Superior temporal gyrus (tissue), 1 donor: ENCODE results near the gene TULP4.
"Not testable (repeated sequence)": the region's sequence is repeated elsewhere in the genome, so short reads cannot be mapped to it uniquely, and the experiment has no call there.

Experiments used
- DNase-seq: peaks from one replicate; pipeline ENCODE4 v3.0.0-alpha.2; 2016; ENCODE audit errors: extremely low spot score

Gene TULP4

GRCh38 chr6:158467923-158468322 is 155.7 kb downstream of the TULP4 start:
- no peak for DNase-seq

- DNase-seq = no peak
Observed at GRCh38 chr6:158468666-158469065, 156.4 kb downstream of the TULP4 start.

GRCh38 chr6:158470023-158470422 is 157.8 kb downstream of the TULP4 start:
- DNase-seq = not testable (repeated sequence)

GRCh38 chr6:158471339-158471738 is 159.1 kb downstream of the TULP4 start:
- no peak for DNase-seq

- no peak for DNase-seq
Observed at GRCh38 chr6:158472447-158472846, 160.2 kb downstream of the TULP4 start.

GRCh38 chr6:158474961-158475343 is 162.7 kb downstream of the TULP4 start:
- no peak for DNase-seq

GRCh38 chr6:158475344-158476302 is 163.4 kb downstream of the TULP4 start:
- DNase-seq = peak; percentile 53

GRCh38 chr6:158476389-158476788 is 164.1 kb downstream of the TULP4 start:
- no peak for DNase-seq

- not testable (repeated sequence) for DNase-seq
Observed at GRCh38 chr6:158477722-158478121, 165.5 kb downstream of the TULP4 start.

- DNase-seq = no peak
Observed at GRCh38 chr6:158480989-158481388, 168.7 kb downstream of the TULP4 start.

GRCh38 chr6:158481690-158482473 is 169.6 kb downstream of the TULP4 start:
- no peak for DNase-seq

- no peak for DNase-seq
Observed at GRCh38 chr6:158485431-158485830, 173.2 kb downstream of the TULP4 start.

- DNase-seq = no peak
Observed at GRCh38 chr6:158487495-158487894, 175.2 kb downstream of the TULP4 start.

- no peak for DNase-seq
Observed at GRCh38 chr6:158488065-158488464, 175.8 kb downstream of the TULP4 start.

GRCh38 chr6:158489441-158489840 is 177.2 kb downstream of the TULP4 start:
- no peak for DNase-seq

GRCh38 chr6:158492881-158493280 is 180.6 kb downstream of the TULP4 start:
- DNase-seq = no peak

GRCh38 chr6:158496700-158497099 is 184.4 kb downstream of the TULP4 start:
- DNase-seq = no peak

- DNase-seq = no peak
Observed at GRCh38 chr6:158497620-158498019, 185.4 kb downstream of the TULP4 start.

- no peak for DNase-seq
Observed at GRCh38 chr6:158498362-158498761, 186.1 kb downstream of the TULP4 start.

GRCh38 chr6:158499601-158500000 is 187.3 kb downstream of the TULP4 start:
- DNase-seq = no peak

- peak; percentile 26 for DNase-seq
Observed at GRCh38 chr6:158500016-158500735, 187.9 kb downstream of the TULP4 start.
